ENCODE measurements around the gene SH2D6. TPM values are rescaled to one million over a fixed set of nuclear protein-coding genes. Genes with fewer than 3 reads are reported as not detected.

SH2D6 gene
- total and polyA plus RNA-seq, 9 of the 15 experiments (the other 6 are each of a cell fraction or from before 2014, with no cell fraction given) = 0.07 to 0.76 (median 0.33) TPM; not detected in 2

DNA sequence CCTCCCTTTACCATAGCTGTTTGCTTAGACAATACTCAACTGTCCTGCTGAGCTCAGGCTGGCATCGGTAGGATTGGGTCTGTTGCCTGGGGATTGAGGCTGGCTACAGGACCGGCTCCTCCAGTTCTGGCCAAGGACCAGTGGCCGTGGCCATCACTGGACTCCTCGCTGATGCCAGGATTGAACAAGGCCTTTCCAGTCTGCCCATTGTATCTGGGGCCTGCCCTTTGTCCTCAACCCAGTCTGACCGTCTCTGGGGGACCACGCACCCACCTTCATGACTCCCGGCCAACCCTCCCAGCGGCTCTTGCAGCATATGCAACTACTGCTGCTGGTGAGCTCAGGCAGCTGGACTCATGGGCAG, 28.7 kb downstream of the SH2D6 start (continued):
- TF ChIP-seq, protein P1, sequence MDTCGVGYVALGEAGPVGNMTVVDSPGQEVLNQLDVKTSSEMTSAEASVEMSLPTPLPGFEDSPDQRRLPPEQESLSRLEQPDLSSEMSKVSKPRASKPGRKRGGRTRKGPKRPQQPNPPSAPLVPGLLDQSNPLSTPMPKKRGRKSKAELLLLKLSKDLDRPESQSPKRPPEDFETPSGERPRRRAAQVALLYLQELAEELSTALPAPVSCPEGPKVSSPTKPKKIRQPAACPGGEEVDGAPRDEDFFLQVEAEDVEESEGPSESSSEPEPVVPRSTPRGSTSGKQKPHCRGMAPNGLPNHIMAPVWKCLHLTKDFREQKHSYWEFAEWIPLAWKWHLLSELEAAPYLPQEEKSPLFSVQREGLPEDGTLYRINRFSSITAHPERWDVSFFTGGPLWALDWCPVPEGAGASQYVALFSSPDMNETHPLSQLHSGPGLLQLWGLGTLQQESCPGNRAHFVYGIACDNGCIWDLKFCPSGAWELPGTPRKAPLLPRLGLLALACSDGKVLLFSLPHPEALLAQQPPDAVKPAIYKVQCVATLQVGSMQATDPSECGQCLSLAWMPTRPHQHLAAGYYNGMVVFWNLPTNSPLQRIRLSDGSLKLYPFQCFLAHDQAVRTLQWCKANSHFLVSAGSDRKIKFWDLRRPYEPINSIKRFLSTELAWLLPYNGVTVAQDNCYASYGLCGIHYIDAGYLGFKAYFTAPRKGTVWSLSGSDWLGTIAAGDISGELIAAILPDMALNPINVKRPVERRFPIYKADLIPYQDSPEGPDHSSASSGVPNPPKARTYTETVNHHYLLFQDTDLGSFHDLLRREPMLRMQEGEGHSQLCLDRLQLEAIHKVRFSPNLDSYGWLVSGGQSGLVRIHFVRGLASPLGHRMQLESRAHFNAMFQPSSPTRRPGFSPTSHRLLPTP (IDR thresholded peaks at IDR 0.05; ENCODE audit: borderline replicate concordance, extremely low read depth, insufficient read length) = no peak
- TF ChIP-seq, protein P2, sequence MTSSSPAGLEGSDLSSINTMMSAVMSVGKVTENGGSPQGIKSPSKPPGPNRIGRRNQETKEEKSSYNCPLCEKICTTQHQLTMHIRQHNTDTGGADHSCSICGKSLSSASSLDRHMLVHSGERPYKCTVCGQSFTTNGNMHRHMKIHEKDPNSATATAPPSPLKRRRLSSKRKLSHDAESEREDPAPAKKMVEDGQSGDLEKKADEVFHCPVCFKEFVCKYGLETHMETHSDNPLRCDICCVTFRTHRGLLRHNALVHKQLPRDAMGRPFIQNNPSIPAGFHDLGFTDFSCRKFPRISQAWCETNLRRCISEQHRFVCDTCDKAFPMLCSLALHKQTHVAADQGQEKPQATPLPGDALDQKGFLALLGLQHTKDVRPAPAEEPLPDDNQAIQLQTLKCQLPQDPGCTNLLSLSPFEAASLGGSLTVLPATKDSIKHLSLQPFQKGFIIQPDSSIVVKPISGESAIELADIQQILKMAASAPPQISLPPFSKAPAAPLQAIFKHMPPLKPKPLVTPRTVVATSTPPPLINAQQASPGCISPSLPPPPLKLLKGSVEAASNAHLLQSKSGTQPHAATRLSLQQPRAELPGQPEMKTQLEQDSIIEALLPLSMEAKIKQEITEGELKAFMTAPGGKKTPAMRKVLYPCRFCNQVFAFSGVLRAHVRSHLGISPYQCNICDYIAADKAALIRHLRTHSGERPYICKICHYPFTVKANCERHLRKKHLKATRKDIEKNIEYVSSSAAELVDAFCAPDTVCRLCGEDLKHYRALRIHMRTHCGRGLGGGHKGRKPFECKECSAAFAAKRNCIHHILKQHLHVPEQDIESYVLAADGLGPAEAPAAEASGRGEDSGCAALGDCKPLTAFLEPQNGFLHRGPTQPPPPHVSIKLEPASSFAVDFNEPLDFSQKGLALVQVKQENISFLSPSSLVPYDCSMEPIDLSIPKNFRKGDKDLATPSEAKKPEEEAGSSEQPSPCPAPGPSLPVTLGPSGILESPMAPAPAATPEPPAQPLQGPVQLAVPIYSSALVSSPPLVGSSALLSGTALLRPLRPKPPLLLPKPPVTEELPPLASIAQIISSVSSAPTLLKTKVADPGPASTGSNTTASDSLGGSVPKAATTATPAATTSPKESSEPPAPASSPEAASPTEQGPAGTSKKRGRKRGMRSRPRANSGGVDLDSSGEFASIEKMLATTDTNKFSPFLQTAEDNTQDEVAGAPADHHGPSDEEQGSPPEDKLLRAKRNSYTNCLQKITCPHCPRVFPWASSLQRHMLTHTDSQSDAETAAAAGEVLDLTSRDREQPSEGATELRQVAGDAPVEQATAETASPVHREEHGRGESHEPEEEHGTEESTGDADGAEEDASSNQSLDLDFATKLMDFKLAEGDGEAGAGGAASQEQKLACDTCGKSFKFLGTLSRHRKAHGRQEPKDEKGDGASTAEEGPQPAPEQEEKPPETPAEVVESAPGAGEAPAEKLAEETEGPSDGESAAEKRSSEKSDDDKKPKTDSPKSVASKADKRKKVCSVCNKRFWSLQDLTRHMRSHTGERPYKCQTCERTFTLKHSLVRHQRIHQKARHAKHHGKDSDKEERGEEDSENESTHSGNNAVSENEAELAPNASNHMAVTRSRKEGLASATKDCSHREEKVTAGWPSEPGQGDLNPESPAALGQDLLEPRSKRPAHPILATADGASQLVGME (CRISPR knock-in tag; IDR thresholded peaks at IDR 0.05) = no peak
- TF ChIP-seq MTA3 (IDR thresholded peaks at IDR 0.05; ENCODE audit: borderline replicate concordance) (no peak), MED1 (CRISPR knock-in tag; IDR thresholded peaks at IDR 0.05; ENCODE audit: borderline replicate concordance) (no peak), ZNF133 (CRISPR knock-in tag; IDR thresholded peaks at IDR 0.05) (no peak)

All from K562 (cell line).